Stimulated activated naive B cell treated with anti-CD40 and anti-IgM and Interleukin-4, amounts not matched to agents 10 μg/mL and 1 μg/mL and 100 μg/mL, for 72 hours (primary cell): ENCODE results near the gene DERA.
"Not testable (repeated sequence)": the region's sequence is repeated elsewhere in the genome, so short reads cannot be mapped to it uniquely, and the experiment has no call there.

Source experiments
- ATAC-seq, 2 donors: fragments of 150-1000 bp; cut with Tn5 transposase; replicated peaks; 2 replicates each; pipeline ENCODE4 v1.10.0; 2021; ENCODE audit warnings: moderate library complexity in 1 of 2
- DNase-seq: peaks from one replicate; pipeline ENCODE4 v3.0.0; 2021
- H3K27ac Mint-ChIP-seq: one replicate; pipeline ENCODE4 v1.8.0; 2022; ENCODE audit warnings: mild to moderate bottlenecking, mixed read lengths
- H3K27me3 Mint-ChIP-seq, 2 donors: one replicate each; pipeline ENCODE4 v1.8.0; 2022; ENCODE audit warnings: mixed read lengths in 2 of 2
- H3K36me3 Mint-ChIP-seq, 2 donors: one replicate each; pipeline ENCODE4 v1.8.0; 2022; ENCODE audit warnings: mixed read lengths in 2 of 2, mild to moderate bottlenecking in 1 of 2
- H3K4me1 Mint-ChIP-seq, 2 donors: one replicate each; pipeline ENCODE4 v1.8.0; 2022; ENCODE audit warnings: mixed read lengths in 2 of 2, mild to moderate bottlenecking in 1 of 2
- H3K4me3 Mint-ChIP-seq, 2 donors: one replicate each; pipeline ENCODE4 v1.8.0; 2022; ENCODE audit warnings: mild to moderate bottlenecking in 2 of 2, mixed read lengths in 2 of 2, moderate library complexity in 1 of 2
- H3K9me3 Mint-ChIP-seq, 2 donors: one replicate each; pipeline ENCODE4 v1.8.0; 2022; ENCODE audit warnings: mixed read lengths in 2 of 2, mild to moderate bottlenecking in 1 of 2

Gene DERA

GRCh38 chr12:15956413-15957185 lies 45.5 kb downstream of the DERA start:
- Mint-ChIP-seq H3K9me3 (no peaks in the 10 kb centered on the region), H3K4me1 (peaks cover 0 to 2% of the 10 kb centered on the region in 2 donors), H3K27ac (no peak overlapping the region), H3K4me3 (no peak overlapping the region), H3K36me3 (peaks cover 7 to 24% of the 10 kb centered on the region in 2 donors), H3K27me3 (no peaks in the 10 kb centered on the region)
- DNase-seq (no peak), ATAC-seq (no peak)

- H3K4me1 Mint-ChIP-seq: peaks cover 0 to under 1% of the 10 kb centered on the region in 2 donors
- no peaks in the 10 kb centered on the region for H3K9me3 Mint-ChIP-seq
- H3K4me3 Mint-ChIP-seq: no peak overlapping the region
- ATAC-seq (no peak), DNase-seq (no peak)
- H3K27ac Mint-ChIP-seq: no peak overlapping the region
- no peaks in the 10 kb centered on the region for H3K27me3 Mint-ChIP-seq
- H3K36me3 Mint-ChIP-seq: peaks cover 25 to 30% of the 10 kb centered on the region in 2 donors
Observed at GRCh38 chr12:15962760-15963159, 51.6 kb downstream of the DERA start.

DNA sequence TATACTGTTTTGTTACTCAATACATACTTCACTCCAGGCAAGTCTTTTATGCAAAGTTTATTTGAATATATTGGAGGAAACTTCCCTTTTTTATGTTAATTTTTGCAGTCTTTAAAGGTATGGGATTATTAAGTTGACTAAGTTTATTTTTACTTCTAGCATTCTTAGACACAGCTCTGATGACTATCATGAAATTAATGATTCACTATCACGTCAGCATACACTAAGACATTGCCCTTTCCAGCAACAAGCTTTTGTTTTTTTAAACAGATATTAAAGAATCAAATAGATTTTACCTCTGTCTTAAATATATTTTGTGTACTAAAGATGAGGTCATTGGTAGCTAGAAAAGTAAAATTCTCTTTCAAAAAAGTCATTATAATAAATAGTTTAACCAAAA lies 52.1 kb downstream of the DERA start:
- DNase-seq (no peak), ATAC-seq (no peak)
- Mint-ChIP-seq H3K9me3 (no peaks in the 10 kb centered on the region), H3K27me3 (no peaks in the 10 kb centered on the region), H3K27ac (no peak overlapping the region), H3K36me3 (peaks cover 25 to 30% of the 10 kb centered on the region in 2 donors), H3K4me3 (no peak overlapping the region), H3K4me1 (peaks cover 0 to 2% of the 10 kb centered on the region in 2 donors)

GRCh38 chr12:15966426-15966825 lies 55.3 kb downstream of the DERA start:
- ATAC-seq (no peak), DNase-seq (no peak)
- Mint-ChIP-seq H3K27ac (no peak overlapping the region), H3K4me3 (no peak overlapping the region), H3K9me3 (no peaks in the 10 kb centered on the region), H3K36me3 (peaks cover 21 to 29% of the 10 kb centered on the region in 2 donors), H3K27me3 (no peaks in the 10 kb centered on the region), H3K4me1 (peaks cover 0 to 2% of the 10 kb centered on the region in 2 donors)

DNA sequence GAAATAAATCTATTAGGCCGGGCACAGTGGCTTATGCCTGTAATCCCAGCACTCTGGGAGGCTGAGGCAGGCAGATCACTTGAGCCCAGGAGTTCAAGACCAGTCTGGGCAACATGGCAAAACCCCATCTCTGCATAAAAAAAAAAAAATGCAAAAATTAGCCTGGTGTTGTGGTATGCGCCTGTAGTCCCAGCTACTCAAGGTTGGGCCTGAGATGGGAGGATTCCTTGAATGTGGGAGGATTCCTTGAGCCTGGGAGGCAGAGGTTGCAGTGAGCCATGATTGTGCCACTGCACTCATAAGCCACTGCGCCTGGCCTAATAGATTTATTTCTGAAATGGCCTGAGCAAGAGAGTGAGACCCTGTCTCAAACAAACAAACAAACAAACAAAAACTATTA lies 55.9 kb downstream of the DERA start:
- not testable (repeated sequence) for H3K27ac Mint-ChIP-seq, ATAC-seq, H3K4me3 Mint-ChIP-seq, H3K9me3 Mint-ChIP-seq, H3K4me1 Mint-ChIP-seq, H3K27me3 Mint-ChIP-seq, DNase-seq
- H3K36me3 Mint-ChIP-seq: peaks cover 18 to 29% of the 10 kb centered on the region in 2 donors

- no peaks in the 10 kb centered on the region for H3K9me3 Mint-ChIP-seq
Observed at GRCh38 chr12:15971211-15971610, 60.1 kb downstream of the DERA start.

DNA sequence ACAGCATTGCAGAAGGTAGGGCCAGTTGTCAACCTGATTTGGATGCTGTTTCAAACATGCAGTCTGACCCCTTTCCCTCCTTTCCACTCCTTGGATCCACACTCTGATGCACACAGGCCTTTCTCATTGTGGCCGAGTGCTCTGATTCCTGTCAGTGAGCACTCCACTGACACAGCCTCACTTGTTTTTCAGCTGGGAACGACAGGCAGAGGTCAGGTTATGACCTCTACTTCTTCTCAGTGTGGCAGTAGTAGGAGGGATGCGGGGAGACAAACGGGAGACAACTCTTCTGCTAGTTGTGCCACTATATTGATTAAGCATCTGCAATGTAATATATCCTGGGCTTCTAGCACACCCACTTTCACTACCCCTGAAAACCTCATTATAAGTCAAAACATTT lies 61.8 kb downstream of the DERA start:
- no peaks in the 10 kb centered on the region for H3K27me3 Mint-ChIP-seq
- H3K4me1 Mint-ChIP-seq: peaks cover 0 to 1% of the 10 kb centered on the region in 2 donors
- no peaks in the 10 kb centered on the region for H3K9me3 Mint-ChIP-seq
- no peak overlapping the region for H3K27ac Mint-ChIP-seq
- peaks cover 12 to 25% of the 10 kb centered on the region in 2 donors for H3K36me3 Mint-ChIP-seq
- no peak overlapping the region for H3K4me3 Mint-ChIP-seq
- no peak for DNase-seq
- ATAC-seq: no peak

More at GRCh38 chr12:15971211-15971610, 60.1 kb downstream of the DERA start:
- peaks cover 15 to 22% of the 10 kb centered on the region in 2 donors for H3K36me3 Mint-ChIP-seq
- no peak overlapping the region for H3K27ac Mint-ChIP-seq
- DNase-seq (no peak), ATAC-seq (no peak)
- no peak overlapping the region for H3K4me3 Mint-ChIP-seq
- peaks cover 0 to 2% of the 10 kb centered on the region in 2 donors for H3K4me1 Mint-ChIP-seq
- no peaks in the 10 kb centered on the region for H3K27me3 Mint-ChIP-seq

DNA sequence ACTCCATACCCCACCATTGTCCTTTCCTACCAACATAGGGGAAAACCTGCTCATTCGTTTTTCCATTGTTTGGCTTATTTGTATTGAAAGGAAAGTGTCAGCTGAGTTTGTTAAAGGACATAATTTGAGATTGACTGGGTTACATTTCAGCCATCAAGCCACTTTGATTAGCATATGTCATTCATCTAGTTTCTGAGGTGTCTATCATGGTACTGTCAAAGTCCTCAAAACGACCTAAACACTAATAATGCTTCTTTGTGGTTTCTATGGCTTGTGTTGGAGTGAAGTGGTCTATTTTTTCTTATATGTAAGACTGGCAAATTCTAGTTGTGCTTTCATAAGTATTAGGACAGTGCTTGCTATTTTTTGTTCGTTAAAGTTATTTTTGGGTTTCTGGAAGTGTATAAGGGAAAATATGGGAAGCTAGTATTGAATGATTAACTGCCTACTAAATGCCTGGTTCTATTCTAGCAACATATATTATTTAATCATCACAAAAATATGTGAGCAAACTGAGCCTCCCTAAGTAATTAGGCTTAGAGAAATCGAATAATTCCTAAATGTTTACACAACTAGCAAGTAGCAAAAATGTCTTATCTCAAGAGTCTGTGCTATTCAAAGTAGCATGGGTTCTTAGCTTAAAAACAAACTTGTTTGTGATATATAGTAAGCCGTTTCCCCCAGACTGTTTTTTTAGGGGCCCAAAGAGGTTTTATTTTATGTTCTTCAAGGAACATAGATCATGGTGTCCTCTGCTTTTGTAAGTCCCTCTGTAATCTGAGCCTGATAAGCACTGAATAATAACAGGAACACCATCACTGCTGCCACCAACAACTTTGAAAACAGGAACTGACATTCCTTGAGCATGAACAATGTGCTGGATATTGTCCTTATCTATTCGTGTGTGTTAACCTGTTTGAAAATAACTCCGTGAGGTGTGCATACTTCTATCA lies 67.1 kb downstream of the DERA start:
- no peak for DNase-seq
- no peaks in the 10 kb centered on the region for H3K27me3 Mint-ChIP-seq
- no peak overlapping the region for H3K27ac Mint-ChIP-seq
- H3K4me3 Mint-ChIP-seq: no peak overlapping the region
- no peaks in the 10 kb centered on the region for H3K9me3 Mint-ChIP-seq
- H3K36me3 Mint-ChIP-seq: peaks cover 11 to 16% of the 10 kb centered on the region in 2 donors
- ATAC-seq: no peak
- H3K4me1 Mint-ChIP-seq: no peaks in the 10 kb centered on the region

GRCh38 chr12:15979096-15980092 lies 68.3 kb downstream of the DERA start:
- Mint-ChIP-seq H3K36me3 (peaks cover 15 to 22% of the 10 kb centered on the region in 2 donors), H3K4me3 (no peak overlapping the region), H3K27me3 (no peaks in the 10 kb centered on the region), H3K9me3 (no peaks in the 10 kb centered on the region), H3K27ac (no peak overlapping the region), H3K4me1 (no peaks in the 10 kb centered on the region)
- ATAC-seq: peak; percentile 45 to 63
- no peak for DNase-seq

DNA sequence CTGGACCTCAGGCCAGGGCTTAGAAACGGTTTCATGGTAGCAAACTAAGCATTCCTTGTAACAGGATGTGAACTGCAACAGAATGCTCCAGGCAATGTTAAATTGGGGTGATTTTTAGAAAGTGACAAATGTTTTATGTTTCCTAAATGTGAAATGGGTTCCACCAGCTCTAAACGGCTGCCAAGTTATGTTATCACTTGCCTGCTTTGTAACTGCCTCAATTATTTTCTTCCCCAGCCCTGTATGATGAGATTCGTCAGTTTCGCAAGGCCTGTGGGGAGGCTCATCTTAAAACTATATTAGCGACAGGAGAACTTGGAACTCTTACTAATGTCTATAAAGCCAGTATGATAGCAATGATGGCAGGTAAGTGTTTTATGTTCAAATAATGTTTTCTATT lies 70.9 kb downstream of the DERA start:
- DNase-seq (no peak), ATAC-seq (no peak)
- Mint-ChIP-seq H3K27me3 (no peaks in the 10 kb centered on the region), H3K36me3 (peaks cover 25 to 35% of the 10 kb centered on the region in 2 donors), H3K4me3 (no peak overlapping the region), H3K9me3 (peaks cover 0 to 6% of the 10 kb centered on the region in 2 donors), H3K4me1 (peaks cover 9 to 21% of the 10 kb centered on the region in 2 donors), H3K27ac (no peak overlapping the region)

DNA sequence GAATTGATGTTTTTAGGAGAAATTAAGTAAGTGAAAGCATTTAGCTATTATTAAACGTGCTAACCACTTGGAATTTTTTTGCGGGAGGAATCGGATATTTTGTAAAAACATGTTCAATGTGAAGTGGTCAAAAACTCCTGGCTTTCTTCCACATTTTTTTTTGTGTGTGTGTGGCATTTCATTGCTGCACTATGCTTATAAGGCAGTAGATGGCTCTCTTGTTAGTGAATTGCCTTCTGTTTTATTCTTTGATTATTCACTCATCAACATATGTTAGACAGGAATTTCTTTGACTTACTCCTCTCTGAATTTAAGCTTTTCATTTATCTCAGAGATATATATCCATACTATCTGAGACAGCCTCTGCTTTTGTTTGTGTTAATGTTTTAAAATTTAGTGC lies 71.3 kb downstream of the DERA start:
- Mint-ChIP-seq H3K4me1 (peaks cover 9 to 21% of the 10 kb centered on the region in 2 donors), H3K27ac (no peak overlapping the region), H3K36me3 (peaks cover 26 to 37% of the 10 kb centered on the region in 2 donors), H3K4me3 (no peak overlapping the region), H3K27me3 (no peaks in the 10 kb centered on the region), H3K9me3 (peaks cover 0 to 6% of the 10 kb centered on the region in 2 donors)
- DNase-seq (no peak), ATAC-seq (no peak)

- H3K4me3 Mint-ChIP-seq: no peak overlapping the region
- H3K27ac Mint-ChIP-seq: peak overlapping the region; percentile 91
- peaks cover 30 to 38% of the 10 kb centered on the region in 2 donors for H3K36me3 Mint-ChIP-seq
- peaks cover 0 to 6% of the 10 kb centered on the region in 2 donors for H3K9me3 Mint-ChIP-seq
- DNase-seq (no peak), ATAC-seq (no peak)
- H3K4me1 Mint-ChIP-seq: peaks cover 9 to 21% of the 10 kb centered on the region in 2 donors
- H3K27me3 Mint-ChIP-seq: no peaks in the 10 kb centered on the region
Observed at GRCh38 chr12:15982921-15983320, 71.8 kb downstream of the DERA start.

DNA sequence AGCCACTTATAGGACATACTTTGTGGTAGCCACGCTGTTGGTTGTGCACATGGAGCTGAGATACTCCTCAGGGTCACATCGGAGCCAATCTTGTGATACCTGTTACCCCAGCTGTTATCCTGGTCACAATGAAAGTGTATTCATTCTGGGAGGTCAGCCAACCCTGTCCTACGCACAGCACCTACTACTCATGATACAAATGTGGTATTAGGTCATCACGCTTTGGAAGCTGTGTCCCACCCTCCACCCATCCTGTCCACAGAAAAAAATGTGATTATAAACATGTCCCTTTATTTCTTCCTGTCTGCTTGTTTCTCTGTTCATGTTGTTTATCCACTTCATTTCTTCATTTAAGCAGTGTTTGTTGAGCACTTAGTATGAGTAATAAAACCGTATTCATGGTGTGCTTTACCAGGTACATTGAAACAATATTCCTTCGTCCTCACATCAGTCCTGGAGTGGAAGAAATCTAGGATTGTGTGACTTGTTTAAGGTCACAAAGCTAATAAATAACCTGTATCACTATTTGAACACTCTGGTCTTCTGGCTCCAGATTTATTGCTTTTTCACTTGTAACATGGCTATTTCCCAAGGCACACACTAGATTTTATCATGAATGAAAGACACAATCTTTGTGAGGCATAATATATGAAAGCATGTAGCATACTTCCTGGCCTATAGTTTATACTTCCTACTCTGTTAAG lies 73.1 kb downstream of the DERA start:
- DNase-seq (no peak), ATAC-seq (no peak)
- Mint-ChIP-seq H3K4me1 (peaks cover 9 to 21% of the 10 kb centered on the region in 2 donors), H3K36me3 (peaks cover 43 to 49% of the 10 kb centered on the region in 2 donors), H3K27me3 (no peaks in the 10 kb centered on the region), H3K27ac (no peak overlapping the region), H3K9me3 (peaks cover 0 to 6% of the 10 kb centered on the region in 2 donors), H3K4me3 (no peak overlapping the region)
